ENCODE measurements around the gene DNAAF8.

The DNAAF8 gene

DNA sequence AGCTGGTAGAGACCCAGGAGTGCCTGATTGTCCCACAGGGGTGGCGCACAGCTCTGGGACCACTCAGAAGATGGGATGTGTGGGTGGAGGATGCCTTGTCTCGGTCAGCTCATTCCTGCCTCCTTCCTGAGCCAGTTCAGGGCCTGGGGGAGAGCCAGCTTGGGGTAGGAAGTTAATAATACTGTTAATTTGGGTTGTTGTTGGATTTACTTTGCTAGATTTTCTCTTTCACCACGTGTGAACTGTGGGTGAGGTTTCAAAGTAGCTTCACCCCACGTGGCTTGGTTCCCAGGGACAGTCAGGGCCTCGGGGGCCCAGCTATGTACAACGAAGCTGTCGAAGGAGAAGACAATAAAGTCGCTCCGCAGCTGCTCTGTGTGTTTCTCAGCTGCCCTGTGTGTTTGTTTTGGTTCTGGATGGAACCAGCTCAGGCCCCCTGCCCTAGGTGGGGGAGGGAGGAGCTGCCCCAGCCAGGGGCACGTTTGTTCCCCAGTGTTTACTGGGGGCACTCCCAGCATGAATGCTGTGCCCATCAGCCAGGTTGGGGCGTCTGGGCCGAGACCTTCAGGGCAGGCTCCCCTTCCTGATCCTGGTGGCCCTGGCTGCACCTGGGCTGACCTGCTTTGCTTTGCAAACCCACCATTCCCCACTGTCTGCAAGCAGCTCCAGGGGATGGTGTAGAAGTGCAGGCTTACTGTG lies 38.7 kb upstream of the DNAAF8 start:
- no peak for DNase-seq

DNA sequence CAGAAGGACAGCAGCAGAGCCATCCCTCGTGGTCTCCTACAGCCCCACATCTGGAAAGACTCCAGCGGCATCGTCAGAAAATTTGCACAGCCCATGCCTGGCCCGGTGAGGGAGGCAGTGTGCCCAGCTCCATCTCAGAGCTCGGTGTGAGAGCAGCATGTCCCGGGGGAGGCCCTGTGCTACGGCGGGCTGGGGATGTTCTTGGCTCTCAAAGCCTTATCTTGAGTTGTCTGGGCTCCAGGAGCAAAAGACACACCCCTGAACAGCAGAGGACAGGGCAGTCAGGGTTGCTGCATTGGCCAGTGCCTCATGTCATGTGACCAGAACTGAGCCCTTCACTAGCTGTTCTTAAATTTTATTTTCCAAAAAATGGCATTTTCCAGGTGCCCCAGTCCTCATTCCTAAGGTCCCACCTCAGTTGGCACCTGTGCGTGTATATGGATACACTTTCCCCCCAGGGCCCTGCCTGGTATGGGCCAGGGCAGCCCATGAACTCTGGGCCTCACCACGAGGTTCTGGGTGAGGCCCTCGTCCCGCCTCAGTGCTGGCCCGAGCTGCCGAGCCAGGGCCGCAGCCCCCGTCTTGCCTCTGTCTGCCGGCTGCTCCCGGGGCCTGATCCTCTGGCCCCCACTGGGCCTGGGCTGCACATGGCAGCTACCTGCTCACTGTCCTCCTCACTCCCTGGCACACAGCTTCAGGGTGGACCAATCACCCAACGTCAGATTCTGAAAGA lies 38.0 kb upstream of the DNAAF8 start:
- no peak for DNase-seq

DNA sequence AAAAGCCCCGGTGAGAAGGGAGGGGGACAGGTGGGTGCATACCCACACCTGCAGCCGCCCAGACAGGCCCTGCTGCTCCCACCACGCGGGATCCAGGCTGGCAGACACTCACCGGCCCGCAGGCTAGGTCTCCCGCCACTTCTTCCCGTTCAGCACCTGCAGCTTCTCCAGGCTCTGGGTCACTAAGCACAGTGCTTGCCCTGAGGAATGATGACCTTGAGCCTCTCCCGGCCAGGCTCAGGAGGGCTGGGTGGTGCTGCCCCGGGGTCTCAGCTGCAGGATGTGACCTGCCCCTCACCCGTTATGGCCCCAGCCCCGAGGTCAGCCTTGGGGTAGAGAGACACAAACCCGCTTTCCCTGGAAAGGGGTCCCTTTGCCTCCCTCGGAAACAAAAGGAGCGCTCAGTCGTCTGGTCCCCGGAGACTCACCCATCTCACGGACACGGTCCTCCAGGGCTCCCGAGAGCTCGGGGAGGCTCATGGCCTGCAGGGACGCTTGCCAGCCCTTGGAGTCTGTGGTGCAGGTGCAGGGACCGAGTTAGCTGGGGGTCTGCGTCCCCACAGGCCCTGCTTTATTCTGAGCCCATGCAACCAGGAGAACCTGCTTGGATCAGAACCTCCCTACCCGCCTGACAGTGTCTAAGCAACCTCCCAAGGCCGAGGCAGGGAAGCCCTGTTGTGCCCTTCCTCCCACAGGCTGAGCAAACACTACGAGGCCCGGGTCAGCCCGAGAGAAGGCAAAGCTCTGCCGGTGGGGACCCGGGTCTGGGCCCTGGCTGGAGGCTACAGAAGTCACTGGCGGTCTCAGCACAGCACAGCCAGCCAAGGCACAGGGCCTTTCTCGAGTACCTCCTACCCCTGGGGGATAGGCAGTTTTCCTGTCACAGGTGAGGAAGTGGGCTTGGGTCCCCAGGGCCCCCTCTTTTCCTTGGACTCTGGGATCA lies 37.2 kb upstream of the DNAAF8 start:
- DNase-seq: no peak

DNA sequence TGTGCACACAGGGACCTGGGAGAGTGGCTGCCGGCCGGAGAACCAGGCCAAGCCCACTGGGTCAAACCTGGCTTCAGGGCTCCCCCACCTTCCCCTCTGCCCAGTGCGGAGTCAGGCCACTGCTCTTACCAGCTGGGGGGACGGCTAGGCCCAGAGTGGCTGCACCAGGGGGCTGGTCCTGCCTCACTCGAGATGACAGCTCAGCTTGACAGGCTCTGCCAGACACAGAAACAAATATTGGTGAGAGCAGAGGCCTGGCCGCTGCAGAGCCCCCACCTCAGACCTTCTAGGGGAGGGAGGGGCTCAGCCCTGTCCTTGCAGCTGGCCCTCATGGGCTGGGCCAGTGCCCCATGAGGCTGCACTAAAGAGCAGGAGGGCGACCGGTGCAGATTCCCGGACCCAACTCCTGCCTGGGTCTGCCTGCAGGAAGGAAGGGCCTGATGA lies 36.5 kb upstream of the DNAAF8 start:
- DNase-seq: no peak

DNA sequence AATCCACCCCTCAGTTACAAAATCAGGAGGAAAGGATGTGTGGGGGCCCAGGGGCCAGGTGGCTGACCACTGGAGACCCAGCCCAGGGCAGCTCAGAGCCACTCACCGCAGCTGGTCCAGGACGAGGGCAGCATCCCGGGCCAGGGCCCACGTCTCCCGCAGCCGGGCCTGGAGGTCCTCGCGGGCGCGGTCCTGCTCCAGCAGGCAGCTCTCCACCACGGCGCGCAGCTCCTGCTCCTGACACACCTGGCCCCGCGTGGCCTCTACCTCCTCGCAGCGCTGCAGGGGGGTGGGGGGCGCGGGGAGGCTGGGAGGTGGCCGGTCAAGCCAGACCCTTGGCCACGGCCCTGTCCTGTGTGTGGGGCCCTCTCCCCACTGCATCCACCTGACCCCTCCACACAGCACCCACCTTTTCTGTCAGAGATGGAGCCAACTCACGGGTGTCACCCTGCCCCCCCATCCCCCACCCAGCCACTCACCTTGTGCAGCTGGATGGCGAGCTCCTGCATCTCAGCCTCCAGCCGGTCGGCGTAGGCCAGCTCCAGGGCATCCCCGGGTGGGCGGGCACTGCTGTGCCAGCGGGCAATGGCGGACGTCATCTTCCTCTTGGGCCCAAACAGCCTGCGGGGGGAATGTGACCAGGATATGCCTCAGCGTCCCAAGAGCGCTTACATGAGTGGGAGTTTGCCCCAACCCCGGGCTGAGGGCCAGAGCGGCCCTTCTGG lies 35.9 kb upstream of the DNAAF8 start:
- no peak for DNase-seq

DNA sequence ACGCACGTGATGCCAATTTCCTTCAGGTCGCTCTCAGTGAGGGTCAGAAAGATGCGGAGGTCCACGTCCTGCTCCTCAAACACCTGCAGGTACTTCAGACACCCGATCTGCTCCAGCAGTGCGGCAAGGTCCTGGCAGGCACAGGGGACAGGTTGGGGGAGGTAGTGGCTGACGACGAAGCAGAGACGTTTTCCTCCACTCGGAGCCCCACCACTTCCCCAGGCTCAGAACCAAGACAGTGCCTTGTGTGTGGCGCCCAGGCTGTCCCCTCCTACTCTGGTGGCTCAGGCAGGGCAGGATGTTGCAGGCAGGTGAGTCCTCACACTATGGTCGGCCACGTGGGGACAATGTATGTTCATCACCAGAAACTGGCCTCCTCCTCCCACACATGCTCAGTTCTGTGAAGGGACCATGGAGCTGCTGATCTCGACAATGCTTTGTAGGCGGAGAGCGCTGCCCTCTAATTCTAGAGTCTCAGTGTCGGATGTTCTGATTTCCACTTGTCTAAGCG lies 35.2 kb upstream of the DNAAF8 start:
- no peak for DNase-seq

DNA sequence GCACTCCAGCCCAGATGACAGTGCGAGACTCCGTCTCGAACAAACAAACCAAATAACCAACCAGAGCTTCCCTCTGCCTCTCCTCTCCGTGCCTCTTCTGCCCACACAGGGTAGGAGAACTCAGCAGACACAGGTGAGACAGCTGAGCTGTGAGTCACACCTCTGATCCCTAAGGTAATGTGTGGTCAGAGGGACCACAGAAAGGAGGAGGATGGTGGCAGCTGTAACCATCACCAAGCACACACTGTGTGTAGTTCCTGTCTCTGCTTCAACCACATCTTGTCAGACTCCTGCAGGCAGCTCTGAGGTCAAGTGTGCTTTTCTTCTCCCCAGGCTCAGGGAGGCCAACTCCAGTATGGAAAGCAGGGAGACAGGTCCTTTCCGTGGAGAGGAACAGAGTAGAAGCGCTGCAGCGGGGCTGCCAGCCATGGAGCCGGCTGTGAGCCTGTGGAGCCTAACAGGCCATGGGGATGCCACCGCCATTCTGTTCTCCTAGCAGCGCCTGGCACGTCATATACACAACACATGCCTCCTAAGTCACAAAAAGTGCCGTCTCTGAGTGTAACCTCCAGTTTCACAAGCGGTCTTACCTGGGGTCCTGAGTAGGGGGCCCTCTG lies 33.8 kb upstream of the DNAAF8 start:
- no peak for DNase-seq

DNA sequence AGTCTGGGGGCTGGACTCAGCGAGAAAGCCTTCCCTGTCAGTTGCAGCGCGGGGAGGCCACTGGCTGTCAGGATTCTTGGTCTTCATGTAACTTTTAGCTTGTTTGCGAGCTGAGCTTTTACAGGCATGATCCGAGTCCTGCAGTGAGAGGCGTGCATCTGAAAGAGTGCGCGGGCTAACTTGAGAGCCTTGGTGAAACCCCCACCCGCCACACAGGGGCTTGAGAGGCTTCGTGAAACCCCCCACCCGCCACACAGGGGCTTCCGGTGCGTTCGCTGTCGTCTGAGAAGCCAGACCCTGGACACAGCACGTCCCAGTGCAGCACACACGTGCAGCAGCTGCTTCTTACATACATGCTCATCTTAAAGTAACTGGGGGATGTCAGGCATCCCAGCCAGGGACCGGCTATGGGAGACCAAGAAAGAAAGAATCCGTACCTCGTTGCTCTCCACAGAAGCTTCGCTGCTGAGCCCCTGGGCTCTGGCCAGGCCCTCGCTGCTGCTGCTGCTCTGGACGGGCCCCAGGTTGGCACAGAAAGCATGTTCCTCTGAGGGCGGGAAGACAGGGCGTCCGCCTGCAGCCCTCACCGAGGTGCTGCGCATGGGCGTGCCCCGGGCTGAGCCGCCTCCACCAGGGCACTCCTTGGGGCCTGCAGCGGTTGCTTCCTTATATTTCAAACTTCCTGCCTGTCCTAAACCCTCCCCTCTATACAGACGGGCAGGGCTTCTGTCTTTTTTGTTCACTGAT lies 33.2 kb upstream of the DNAAF8 start:
- no peak for DNase-seq

DNA sequence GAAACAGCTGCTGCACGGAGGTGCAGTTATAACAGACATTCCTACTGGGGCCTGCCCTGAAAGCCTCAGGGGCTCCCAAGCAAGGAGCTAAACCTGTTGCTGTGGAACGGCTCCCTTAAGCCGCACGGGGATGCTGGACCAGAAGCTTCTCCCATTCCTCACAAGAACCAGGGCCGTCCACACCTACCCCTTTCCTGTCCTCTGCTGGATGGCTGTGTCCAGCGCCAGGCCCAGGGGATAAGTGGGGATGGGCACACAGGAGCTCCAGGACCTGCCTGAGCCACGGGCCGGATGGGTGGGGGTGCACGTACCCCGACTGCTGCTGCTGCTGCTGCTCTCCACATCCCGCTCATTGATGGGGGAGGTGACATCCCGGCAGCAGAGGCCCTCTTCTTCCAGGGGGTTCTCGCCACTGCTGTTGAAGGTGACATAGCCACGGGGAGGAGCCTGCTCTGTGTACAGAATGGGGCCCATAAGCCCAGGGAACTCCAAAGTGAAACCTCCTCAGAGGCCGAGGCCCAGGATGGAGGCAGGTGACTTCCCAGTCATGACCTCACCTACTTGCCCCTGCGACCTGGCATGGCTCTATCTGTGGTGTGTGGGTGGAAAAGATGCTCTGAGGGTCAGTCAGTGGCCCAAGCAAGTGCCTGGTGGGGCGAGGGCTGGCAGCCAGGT lies 32.4 kb upstream of the DNAAF8 start:
- no peak for DNase-seq

DNA sequence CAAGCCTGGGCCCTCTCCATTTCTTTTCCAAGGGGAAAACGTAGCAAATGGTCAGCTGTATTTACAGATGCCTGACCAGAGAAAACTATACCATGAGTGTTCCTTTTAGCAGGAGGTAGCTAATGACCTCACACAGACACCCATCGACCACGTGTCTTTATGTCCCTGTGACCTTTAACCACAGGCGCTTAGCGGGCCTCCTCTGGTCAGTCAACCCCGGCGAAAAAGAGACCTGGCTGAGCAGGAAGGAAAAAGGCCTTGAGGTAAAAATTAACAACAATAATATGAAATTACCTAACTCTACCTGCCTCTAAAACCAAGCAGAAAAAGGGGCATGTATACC lies 31.9 kb upstream of the DNAAF8 start:
- DNase-seq: no peak

DNA sequence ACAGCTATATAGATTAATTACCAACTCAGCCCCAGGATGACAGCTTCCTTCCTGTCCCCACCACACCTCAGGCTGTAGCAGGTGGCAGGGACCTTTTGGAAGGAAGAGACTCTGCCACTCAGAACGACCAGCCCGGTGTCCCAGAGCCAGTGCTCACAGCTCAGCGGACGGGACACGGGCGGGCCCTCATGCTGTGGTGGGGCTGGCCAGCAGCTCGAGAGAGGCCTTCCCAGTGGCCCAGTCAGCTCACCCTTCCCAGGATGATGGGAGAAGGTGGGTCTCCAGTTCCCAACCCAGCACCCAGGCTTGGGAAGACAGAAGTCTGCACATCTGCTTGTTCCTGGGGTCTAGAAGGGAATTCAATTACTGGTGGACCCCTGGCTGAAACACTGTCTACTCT lies 30.4 kb upstream of the DNAAF8 start:
- no peak for DNase-seq

DNA sequence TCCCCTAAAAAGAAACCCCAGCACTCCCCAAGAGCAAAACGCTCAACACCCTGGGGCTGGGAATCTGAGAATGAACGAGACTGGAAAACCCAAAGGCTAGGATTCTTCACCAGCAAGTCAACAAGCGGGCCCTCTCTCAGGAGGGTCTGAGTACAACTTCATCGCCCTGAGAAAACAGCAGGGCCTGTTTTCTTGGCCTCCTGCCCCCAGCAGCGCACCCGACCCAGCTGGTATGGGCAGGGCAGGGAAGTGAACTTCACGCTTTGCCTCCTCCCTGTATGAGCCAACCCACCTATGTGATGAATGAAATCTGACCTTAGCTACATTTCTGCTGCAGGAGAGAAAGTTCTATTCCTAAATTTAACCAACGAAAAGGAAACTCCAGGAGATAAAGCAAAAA lies 29.8 kb upstream of the DNAAF8 start:
- no peak for DNase-seq

DNA sequence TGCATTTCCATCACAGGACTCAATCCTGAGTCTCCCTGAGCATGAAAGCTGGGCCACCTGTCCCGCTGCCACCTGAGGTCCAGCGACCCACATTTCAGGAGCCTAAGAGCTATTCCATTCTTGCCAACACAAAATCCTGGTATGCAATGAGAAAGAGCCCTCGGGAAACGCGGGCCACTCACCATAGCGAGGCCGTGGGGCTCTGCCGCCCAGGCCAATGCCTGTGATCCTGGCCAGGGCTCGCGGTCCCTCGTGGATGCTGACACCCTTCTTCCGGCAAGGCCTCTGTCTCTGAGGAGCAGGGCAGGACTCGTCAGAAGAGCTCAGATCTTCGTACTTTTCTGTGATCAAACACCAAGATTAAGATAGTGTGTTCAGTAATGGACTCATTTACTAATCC lies 29.4 kb upstream of the DNAAF8 start:
- no peak for DNase-seq

DNA sequence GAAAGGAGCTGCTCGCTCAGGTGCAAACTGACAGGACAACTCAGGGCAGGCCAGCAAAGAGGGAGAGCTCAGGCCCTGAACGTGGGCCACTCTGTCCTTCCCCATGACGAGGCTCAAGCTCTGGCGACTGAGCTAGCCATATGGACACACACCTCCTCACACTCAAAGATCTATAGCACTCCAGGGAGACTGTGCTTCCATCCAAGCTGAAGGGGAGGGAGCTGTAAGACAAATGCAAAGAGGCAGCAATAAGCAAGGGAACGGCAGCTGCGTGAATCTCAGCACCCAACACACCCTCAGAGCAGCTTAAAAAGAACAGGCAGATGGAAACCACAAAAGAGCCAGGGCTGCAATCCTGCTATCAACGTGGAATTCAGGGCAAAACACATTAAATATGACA lies 27.5 kb upstream of the DNAAF8 start:
- no peak for DNase-seq

DNA sequence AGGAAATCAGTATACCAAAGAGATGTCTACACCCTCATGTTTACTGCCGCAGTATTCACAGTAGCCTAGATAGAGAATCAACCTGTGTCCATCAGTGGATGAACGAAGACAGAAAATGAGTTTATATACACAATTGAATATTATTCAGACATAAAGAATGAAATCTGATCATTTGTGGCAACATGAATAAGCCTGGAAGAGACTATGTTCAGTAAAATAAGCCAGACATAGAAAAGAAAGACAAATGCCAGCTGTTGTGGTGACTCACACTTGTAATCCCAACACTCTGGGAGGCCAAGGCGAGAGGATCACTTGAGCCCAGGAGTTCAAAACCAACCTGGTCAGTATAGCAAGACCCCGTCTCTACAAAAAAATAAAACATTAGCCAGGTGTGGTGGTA lies 24.9 kb upstream of the DNAAF8 start:
- DNase-seq: peak; percentile 22

DNA sequence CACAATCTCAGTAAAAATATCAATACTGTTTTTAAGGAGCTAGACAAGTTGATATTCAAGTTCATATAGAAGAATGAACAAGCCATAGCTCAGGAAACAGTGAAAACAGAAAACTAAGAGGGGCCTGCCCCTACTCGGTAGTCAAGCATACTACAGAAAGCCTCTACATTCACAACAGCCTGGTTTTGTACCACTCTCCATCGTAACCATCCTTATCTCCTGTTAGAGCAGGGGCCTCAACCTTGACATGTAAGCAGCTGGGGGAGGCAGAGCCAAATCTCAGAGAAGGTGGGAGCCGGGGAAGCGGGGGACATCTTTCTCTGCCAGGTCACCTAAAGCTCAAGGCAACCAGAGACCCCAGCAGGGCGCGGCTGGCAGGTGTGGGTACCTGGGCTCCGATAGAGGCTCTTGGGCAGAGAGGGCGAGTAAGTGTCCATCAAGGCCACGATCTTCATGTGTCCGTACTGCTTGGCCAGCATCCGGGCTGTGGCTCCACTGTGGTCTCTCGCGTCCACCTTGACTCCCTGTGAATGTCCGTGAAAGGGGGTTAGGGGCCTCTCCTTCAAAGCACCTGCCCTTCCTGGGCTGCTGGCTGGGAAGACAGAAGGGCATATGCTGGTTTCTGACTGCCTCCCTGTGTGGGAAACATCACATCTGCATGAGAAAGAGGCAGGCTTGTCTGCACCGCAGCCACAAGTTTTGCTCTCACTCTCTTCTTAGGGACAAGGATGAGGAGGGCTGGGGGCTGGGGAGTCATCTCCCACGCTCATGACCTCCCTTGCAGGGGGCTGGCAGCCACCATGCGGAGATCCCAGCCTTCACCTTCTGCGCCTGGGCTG lies 20.5 kb upstream of the DNAAF8 start:
- no peak for DNase-seq

DNA sequence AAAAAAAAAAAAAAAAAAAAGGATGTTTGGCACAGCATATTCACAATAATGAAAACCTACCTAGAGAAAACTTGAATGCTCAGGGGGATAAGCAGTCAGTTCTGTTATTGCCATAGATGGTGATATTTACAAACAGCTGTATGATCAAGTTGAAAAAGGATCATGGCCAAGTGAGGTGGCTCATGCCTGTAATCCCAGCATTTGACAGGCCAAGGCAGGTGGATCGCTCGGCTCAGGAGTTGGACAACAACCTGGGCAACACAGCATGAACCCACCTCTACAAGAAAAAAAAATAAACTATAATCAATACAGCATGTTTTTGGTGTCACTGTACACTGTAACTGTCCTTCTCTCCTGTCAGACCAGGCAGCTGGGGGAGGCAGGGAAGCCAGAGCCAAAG lies 19.3 kb upstream of the DNAAF8 start:
- DNase-seq: no peak

DNA sequence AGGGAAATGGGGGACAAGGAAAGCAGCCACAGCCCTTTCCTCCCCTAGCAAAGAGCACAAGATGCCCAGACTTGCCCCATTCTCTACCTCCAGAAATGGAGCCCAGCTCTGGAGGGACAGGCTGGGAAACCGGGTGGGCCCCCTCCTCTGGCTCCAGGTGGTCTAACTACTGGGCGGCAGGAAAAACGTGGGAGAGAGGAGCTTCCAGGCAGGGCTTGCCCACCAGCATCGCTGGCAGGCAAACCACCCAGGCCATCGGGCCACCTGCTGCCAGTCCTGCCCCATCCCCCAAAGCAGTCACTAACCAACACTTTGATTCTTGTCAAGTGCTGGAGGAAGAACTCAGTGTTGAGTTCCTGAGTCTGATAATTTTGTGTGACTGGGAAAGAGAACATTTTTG lies 15.9 kb upstream of the DNAAF8 start:
- DNase-seq: no peak

DNA sequence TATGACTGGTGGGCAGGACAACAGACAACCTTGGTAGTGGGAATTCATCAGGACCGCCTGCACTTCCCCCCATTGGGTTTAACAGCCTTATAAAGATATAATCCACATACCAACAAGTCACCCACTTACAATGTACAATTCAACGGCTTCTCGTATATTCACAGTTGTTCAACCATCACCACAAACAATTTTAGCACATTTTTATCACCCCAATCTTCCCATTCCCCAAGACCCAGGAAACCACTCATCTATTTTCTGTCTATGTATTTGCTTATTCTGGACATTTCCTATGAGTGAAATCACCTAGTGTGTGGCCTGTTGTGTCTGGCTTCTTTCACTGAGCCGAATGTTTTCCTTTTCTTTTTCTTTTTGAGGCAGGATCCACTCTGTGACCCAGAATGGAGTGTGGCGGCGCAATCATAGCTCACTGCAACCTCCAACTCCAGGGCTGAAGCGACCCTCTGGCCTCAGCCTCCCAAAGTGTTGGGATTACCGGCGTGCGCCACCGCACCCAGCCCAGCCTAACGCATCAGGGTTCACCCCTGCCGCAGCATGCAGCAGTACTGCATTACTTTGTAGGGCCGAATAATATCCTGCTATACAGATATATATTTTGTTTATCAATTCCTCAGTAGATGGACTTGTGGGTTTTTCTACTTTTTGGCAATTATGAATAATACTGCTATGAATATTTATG lies 11.1 kb upstream of the DNAAF8 start:
- DNase-seq: no peak
